ENCODE data around the gene CDC42EP2. TPM values are rescaled to one million over a fixed set of nuclear protein-coding genes. Genes with fewer than 3 reads are reported as not detected.

The CDC42EP2 gene
- total RNA-seq, 1 donor from 2014 or later = 1.6 TPM

GRCh38 chr11:65301491-65302329 is 13.0 kb upstream of the CDC42EP2 start:
- H3K36me3 Mint-ChIP-seq (ENCODE audit: low read depth) = peaks cover 7% of the 10 kb centered on the region
- no peak overlapping the region for H3K4me3 Mint-ChIP-seq
- no peak for DNase-seq (ENCODE audit: low spot score)
- no peaks in the 10 kb centered on the region for H3K4me1 Mint-ChIP-seq (ENCODE audit: low read depth)
- intact Hi-C loops (cut with micrococcal nuclease) = no loop called here
- no peak overlapping the region for H3K27ac Mint-ChIP-seq
- H3K9me3 Mint-ChIP-seq = no peaks in the 10 kb centered on the region
- H3K27me3 Mint-ChIP-seq (ENCODE audit: insufficient read depth) = no peaks in the 10 kb centered on the region

DNA sequence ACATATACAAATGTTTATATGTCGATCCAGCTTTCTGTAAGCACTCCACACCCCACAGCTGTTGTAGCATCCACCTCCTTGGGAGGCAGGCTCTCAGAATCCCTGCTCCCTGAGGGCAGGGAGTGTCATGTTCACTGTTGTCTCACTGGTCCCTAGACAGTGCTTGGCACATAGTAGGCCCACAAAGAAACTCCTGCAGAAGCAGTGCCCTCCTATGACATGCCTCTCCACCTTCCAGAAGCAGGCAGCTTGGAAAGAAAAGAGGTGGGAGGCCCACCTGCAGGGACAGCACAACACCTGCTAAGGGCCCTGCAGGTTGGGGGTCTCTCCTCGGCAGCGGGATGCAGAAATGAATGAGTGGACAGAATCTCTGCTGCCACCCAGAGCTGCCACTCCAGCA is 11.1 kb upstream of the CDC42EP2 start:
- H3K36me3 Mint-ChIP-seq (ENCODE audit: low read depth) = peaks cover 7% of the 10 kb centered on the region
- no peak for DNase-seq (ENCODE audit: low spot score)
- H3K27me3 Mint-ChIP-seq (ENCODE audit: insufficient read depth) = no peaks in the 10 kb centered on the region
- H3K27ac Mint-ChIP-seq = no peak overlapping the region
- no peak overlapping the region for H3K4me3 Mint-ChIP-seq
- H3K4me1 Mint-ChIP-seq (ENCODE audit: low read depth) = no peaks in the 10 kb centered on the region
- H3K9me3 Mint-ChIP-seq = no peaks in the 10 kb centered on the region
- intact Hi-C loops (cut with micrococcal nuclease) = no loop called here

- no peaks in the 10 kb centered on the region for H3K9me3 Mint-ChIP-seq
- no peaks in the 10 kb centered on the region for H3K27me3 Mint-ChIP-seq (ENCODE audit: insufficient read depth)
- H3K4me3 Mint-ChIP-seq = no peak overlapping the region
- DNase-seq (ENCODE audit: low spot score) = no peak
- H3K4me1 Mint-ChIP-seq (ENCODE audit: low read depth) = no peaks in the 10 kb centered on the region
- H3K36me3 Mint-ChIP-seq (ENCODE audit: low read depth) = peaks cover 7% of the 10 kb centered on the region
- intact Hi-C loops (cut with micrococcal nuclease) = no loop called here
- no peak overlapping the region for H3K27ac Mint-ChIP-seq
These were observed 10.6 kb upstream of the CDC42EP2 start for GRCh38 chr11:65304110-65304509.

DNA sequence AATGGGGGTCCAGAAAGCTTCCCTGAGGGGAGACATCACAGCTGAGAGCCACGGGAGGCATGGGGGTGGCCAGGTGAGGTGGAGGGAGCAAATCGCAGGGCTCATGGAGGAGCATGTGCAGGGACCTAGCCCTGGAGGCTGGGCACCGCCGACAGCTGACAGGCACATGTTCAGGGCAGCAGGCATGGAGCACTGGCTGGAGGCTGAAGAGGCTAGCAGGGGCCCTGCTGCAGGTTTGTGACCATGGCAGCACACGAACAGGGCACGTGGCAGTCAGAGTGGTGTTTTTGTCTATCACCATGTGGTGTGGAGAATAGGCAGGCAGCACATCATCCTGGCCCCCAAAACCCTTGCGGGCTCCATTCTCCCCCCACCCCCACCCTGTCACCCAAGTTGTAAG is 10.1 kb upstream of the CDC42EP2 start:
- H3K4me1 Mint-ChIP-seq (ENCODE audit: low read depth) = no peaks in the 10 kb centered on the region
- peaks cover 7% of the 10 kb centered on the region for H3K36me3 Mint-ChIP-seq (ENCODE audit: low read depth)
- H3K27ac Mint-ChIP-seq = no peak overlapping the region
- DNase-seq (ENCODE audit: low spot score) = no peak
- no peaks in the 10 kb centered on the region for H3K9me3 Mint-ChIP-seq
- intact Hi-C loops (cut with micrococcal nuclease) = no loop called here
- no peaks in the 10 kb centered on the region for H3K27me3 Mint-ChIP-seq (ENCODE audit: insufficient read depth)
- H3K4me3 Mint-ChIP-seq = no peak overlapping the region

DNA sequence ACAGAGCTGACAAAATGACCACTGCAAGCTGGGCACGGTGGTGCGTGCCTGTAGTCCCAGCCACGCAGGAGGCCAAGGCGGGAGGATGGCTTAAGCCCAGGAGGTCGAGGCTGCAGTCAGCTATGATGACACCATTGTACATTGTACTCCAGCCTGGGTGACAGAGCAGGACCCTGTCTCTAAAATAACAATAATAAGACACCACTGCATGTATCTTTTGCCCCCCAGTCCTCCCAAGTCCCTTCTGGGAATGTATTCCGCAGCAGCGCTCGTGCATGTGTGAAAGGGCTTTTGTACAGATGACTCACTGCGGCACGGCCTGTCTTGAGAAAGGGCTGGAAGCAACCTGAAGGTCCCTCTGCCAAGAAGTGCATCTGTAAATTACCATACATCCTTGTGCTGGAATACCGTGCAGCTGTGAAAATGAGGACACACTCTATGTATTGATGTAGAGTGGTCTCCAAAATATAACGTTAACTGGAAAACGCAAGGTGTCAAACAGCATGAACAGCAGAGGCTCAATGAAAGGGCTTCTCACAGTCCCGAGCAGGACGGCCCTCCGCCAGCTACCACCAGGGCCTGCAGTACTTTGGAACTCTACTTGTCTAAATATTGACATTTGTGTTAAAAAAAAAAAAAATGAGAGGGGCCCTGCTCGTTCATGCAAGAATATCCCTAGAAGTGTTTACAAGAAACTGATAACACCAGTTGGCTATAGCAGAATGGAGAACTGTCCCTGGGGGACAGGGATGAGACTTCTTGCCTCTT is 9.0 kb upstream of the CDC42EP2 start:
- Mint-ChIP-seq H3K27ac (no peak overlapping the region), H3K27me3 (ENCODE audit: insufficient read depth) (no peaks in the 10 kb centered on the region), H3K36me3 (ENCODE audit: low read depth) (peaks cover 7% of the 10 kb centered on the region), H3K4me1 (ENCODE audit: low read depth) (no peaks in the 10 kb centered on the region), H3K9me3 (no peaks in the 10 kb centered on the region), H3K4me3 (no peak overlapping the region)
- no peak for DNase-seq (ENCODE audit: low spot score)
- intact Hi-C loops (cut with micrococcal nuclease) = no loop called here

DNA sequence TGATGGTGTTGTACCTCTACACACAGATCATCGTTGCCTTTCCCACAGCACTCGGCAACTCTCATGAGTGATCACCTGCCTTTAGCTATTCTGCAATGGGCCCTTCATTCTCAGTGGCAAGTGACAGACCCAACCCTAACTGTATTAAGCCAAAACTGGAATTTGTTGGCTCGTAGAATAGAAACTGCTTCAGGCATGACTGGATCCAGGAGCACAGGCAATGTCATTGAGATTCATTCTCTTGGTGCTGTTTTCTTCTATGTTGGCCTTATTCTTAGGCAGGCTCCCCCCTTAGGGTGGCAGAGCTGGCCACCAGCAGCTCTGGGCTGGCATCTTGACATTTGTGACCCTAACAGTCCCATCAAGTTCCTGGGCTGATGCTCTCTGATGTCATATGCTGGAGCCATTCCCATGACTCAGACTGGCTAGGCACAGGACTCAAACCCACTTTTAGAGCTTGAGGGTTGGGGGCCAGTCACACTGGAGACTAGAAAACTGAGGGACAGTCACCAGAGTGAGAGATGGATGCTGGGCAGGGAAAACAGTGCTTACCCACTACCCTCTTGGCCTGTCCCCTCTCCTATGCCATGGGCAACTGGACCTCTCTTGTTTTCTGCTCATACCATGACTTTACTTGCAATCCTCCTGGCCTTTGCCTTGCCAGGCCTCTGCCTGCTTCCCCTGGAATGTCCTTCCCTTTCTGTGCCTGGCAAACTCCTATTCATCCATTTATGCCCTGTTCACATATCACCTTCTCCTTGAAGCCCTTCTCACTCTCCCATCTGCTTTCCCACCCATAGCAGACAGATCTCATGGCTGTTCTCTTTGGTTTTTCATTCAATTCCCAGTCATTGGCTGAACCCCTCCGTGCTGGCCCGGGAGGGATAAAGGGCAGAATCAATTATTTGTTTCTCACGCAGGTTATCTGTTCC is 7.1 kb upstream of the CDC42EP2 start:
- H3K4me1 Mint-ChIP-seq (ENCODE audit: low read depth) = no peaks in the 10 kb centered on the region
- no peak overlapping the region for H3K4me3 Mint-ChIP-seq
- no peaks in the 10 kb centered on the region for H3K9me3 Mint-ChIP-seq
- no peak for DNase-seq (ENCODE audit: low spot score)
- peaks cover 5% of the 10 kb centered on the region for H3K36me3 Mint-ChIP-seq (ENCODE audit: low read depth)
- H3K27ac Mint-ChIP-seq = no peak overlapping the region
- intact Hi-C loops (cut with micrococcal nuclease) = no loop called here
- no peaks in the 10 kb centered on the region for H3K27me3 Mint-ChIP-seq (ENCODE audit: insufficient read depth)

- no peak overlapping the region for H3K4me3 Mint-ChIP-seq
- intact Hi-C loops (cut with micrococcal nuclease) = no loop called here
- H3K36me3 Mint-ChIP-seq (ENCODE audit: low read depth) = peaks cover 5% of the 10 kb centered on the region
- H3K4me1 Mint-ChIP-seq (ENCODE audit: low read depth) = no peaks in the 10 kb centered on the region
- peaks cover 1% of the 10 kb centered on the region for H3K27me3 Mint-ChIP-seq (ENCODE audit: insufficient read depth)
- DNase-seq (ENCODE audit: low spot score) = no peak
- no peaks in the 10 kb centered on the region for H3K9me3 Mint-ChIP-seq
- no peak overlapping the region for H3K27ac Mint-ChIP-seq
These were observed 6.3 kb upstream of the CDC42EP2 start for GRCh38 chr11:65308281-65308891.

GRCh38 chr11:65309006-65309405 is 5.7 kb upstream of the CDC42EP2 start:
- H3K27me3 Mint-ChIP-seq (ENCODE audit: insufficient read depth) = peaks cover 7% of the 10 kb centered on the region
- no peaks in the 10 kb centered on the region for H3K9me3 Mint-ChIP-seq
- H3K27ac Mint-ChIP-seq = no peak overlapping the region
- no peak for DNase-seq (ENCODE audit: low spot score)
- H3K4me3 Mint-ChIP-seq = no peak overlapping the region
- peaks cover 3% of the 10 kb centered on the region for H3K36me3 Mint-ChIP-seq (ENCODE audit: low read depth)
- intact Hi-C loops (cut with micrococcal nuclease) = no loop called here
- H3K4me1 Mint-ChIP-seq (ENCODE audit: low read depth) = no peaks in the 10 kb centered on the region

- intact Hi-C loops (cut with micrococcal nuclease) = no loop called here
- Mint-ChIP-seq H3K27ac (no peak overlapping the region), H3K27me3 (ENCODE audit: insufficient read depth) (peaks cover 10% of the 10 kb centered on the region)
These were observed 4.5 kb upstream of the CDC42EP2 start for GRCh38 chr11:65310215-65310614.

GRCh38 chr11:65310736-65311135 is 3.9 kb upstream of the CDC42EP2 start:
- Mint-ChIP-seq H3K9me3 (no peaks in the 10 kb centered on the region), H3K27ac (no peak overlapping the region), H3K36me3 (ENCODE audit: low read depth) (no peaks in the 10 kb centered on the region), H3K4me1 (ENCODE audit: low read depth) (peaks cover 1% of the 10 kb centered on the region), H3K4me3 (no peak overlapping the region), H3K27me3 (ENCODE audit: insufficient read depth) (peaks cover 10% of the 10 kb centered on the region)
- no peak for DNase-seq (ENCODE audit: low spot score)
- intact Hi-C loops (cut with micrococcal nuclease) = no loop called here

More at GRCh38 chr11:65310215-65310614, 4.5 kb upstream of the CDC42EP2 start:
- no peaks in the 10 kb centered on the region for H3K36me3 Mint-ChIP-seq (ENCODE audit: low read depth)
- H3K4me1 Mint-ChIP-seq (ENCODE audit: low read depth) = no peaks in the 10 kb centered on the region
- no peak for DNase-seq (ENCODE audit: low spot score)
- H3K9me3 Mint-ChIP-seq = no peaks in the 10 kb centered on the region
- no peak overlapping the region for H3K4me3 Mint-ChIP-seq

DNA sequence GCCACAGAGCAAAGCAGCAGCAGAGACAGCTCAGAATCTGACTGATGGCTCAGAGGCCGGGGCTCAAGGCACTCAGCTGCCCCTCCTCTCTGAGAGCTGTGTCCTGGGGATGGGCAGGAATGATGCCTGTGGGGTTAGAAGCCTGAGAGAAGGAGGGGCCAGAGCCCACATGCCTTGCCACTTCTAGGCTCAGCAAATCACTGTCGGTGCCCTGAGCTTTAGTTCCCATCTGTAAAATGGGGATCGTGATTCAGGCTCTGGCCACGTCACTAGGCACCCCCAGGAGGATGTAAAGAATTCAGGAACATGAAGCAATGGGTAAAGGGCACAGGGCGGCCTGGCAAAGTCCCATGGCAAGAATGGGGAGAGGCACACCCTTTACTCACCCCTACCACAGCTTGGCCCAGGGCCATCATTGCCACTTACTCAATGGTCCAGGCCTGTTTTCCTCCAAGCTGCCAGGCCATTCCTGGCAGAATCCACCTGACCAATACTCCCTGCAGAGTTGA is 3.4 kb upstream of the CDC42EP2 start:
- peaks cover 10% of the 10 kb centered on the region for H3K27me3 Mint-ChIP-seq (ENCODE audit: insufficient read depth)
- H3K9me3 Mint-ChIP-seq = no peaks in the 10 kb centered on the region
- H3K4me3 Mint-ChIP-seq = no peak overlapping the region
- H3K36me3 Mint-ChIP-seq (ENCODE audit: low read depth) = no peaks in the 10 kb centered on the region
- no peak for DNase-seq (ENCODE audit: low spot score)
- no peak overlapping the region for H3K27ac Mint-ChIP-seq
- peaks cover 6% of the 10 kb centered on the region for H3K4me1 Mint-ChIP-seq (ENCODE audit: low read depth)
- intact Hi-C loops (cut with micrococcal nuclease) = no loop called here

- no peaks in the 10 kb centered on the region for H3K36me3 Mint-ChIP-seq (ENCODE audit: low read depth)
- peaks cover 10% of the 10 kb centered on the region for H3K27me3 Mint-ChIP-seq (ENCODE audit: insufficient read depth)
- H3K4me1 Mint-ChIP-seq (ENCODE audit: low read depth) = peaks cover 7% of the 10 kb centered on the region
- no peaks in the 10 kb centered on the region for H3K9me3 Mint-ChIP-seq
- peak overlapping the region; percentile 73 for H3K4me3 Mint-ChIP-seq
- DNase-seq (ENCODE audit: low spot score) = peak; percentile 72
- intact Hi-C loops (cut with micrococcal nuclease) = loop anchor here (1.0 to 2.0 kb wide), 8 partner anchors 18 to 195 kb away; partner anchors contain the start of genes DPF2, POLA2 and TIGD3
- H3K27ac Mint-ChIP-seq = no peak overlapping the region
These were observed 669 bp downstream of the CDC42EP2 start for GRCh38 chr11:65315204-65315865.
